HCT116 (cell line): Measurements from ENCODE around the gene OR8D4.

Experiments used
- CBX3 ChIP-seq: IDR thresholded peaks from 2 replicates; pipeline ENCODE4 v1.6.1; 2012; ENCODE audit warnings: low read depth
- CEBPB ChIP-seq: IDR thresholded peaks from 2 replicates; pipeline ENCODE4 v1.6.1; 2012; ENCODE audit warnings: low read depth
- EGR1 ChIP-seq: IDR thresholded peaks from 2 replicates; pipeline ENCODE4 v1.6.1; 2012; ENCODE audit warnings: low read depth
- ELF1 ChIP-seq: IDR thresholded peaks from 2 replicates; pipeline ENCODE4 v1.6.1; 2012; ENCODE audit warnings: low read depth, borderline replicate concordance
- EZH2 ChIP-seq: fragments of 200-600 bp; sonication (generic); IDR thresholded peaks from 2 replicates; pipeline ENCODE4 v1.6.1; 2017; ENCODE audit warnings: antibody characterized with exemption, mixed run types
- POLR2A ChIP-seq: IDR thresholded peaks from 2 replicates; pipeline ENCODE4 v1.7.0; 2011; ENCODE audit warnings: borderline replicate concordance; ENCODE audit not compliant: insufficient read depth, insufficient read length; ENCODE audit errors: extremely low read depth
- POLR2AphosphoS5 ChIP-seq: IDR thresholded peaks from 2 replicates; pipeline ENCODE4 v1.6.1; 2011; ENCODE audit warnings: mild to moderate bottlenecking, low read depth, low read length, moderate library complexity
- RAD21 ChIP-seq: IDR thresholded peaks from 2 replicates; pipeline ENCODE4 v1.6.1; 2012; ENCODE audit warnings: low read depth, mild to moderate bottlenecking
- SP1 ChIP-seq: IDR thresholded peaks from 2 replicates; pipeline ENCODE4 v1.6.1; 2012; ENCODE audit warnings: low read depth
- YY1 ChIP-seq: IDR thresholded peaks from 2 replicates; pipeline ENCODE4 v1.6.1; 2011; ENCODE audit warnings: low read length, low read depth, moderate library complexity, mild to moderate bottlenecking; ENCODE audit not compliant: insufficient replicate concordance; ENCODE audit errors: extremely low read depth
- TF ChIP-seq, protein P1 (sequence below), 3 experiments: fragments of 200-600 bp in 1 of 3; sonication (generic) in 1 of 3; IDR thresholded peaks in 2 of 3; conservative IDR thresholded peaks in 1 of 3; 2 replicates each; pipeline ENCODE4 v1.5.1; 2012 to 2017; ENCODE audit warnings: low read depth in 2 of 3, low read length in 2 of 3, antibody characterized with exemption in 1 of 3, borderline replicate concordance in 1 of 3, control low read depth in 1 of 3, mild to moderate bottlenecking in 1 of 3, mixed read lengths in 1 of 3, mixed run types in 1 of 3, moderate library complexity in 1 of 3; ENCODE audit not compliant: insufficient read depth in 1 of 3
- TF ChIP-seq, protein P2 (sequence below): IDR thresholded peaks from 2 replicates; pipeline ENCODE4 v1.6.1; 2012
- TF ChIP-seq, protein P3 (sequence below): IDR thresholded peaks from 2 replicates; pipeline ENCODE4 v1.6.1; 2012; ENCODE audit warnings: low read depth

DNA sequence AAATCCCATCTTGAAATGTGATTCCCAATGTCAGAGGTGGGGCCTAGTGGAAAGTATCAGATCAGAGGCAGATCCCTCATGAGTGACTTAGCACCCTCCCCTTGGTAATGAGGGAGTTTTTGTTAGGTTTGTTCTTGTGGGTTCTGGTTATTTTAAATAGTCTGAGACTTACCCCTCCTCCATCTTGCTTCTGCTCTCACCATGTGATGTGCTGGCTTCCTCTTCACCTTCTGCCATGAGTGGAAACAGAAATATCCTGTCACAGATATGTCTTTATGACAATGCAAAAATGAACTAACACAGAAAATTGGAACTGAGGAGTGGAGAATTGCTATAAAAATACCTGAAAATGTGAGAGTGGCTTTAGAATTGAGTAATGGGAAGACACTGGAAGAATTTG, 49.6 kb upstream of the OR8D4 start:
- TF ChIP-seq, protein P1, sequence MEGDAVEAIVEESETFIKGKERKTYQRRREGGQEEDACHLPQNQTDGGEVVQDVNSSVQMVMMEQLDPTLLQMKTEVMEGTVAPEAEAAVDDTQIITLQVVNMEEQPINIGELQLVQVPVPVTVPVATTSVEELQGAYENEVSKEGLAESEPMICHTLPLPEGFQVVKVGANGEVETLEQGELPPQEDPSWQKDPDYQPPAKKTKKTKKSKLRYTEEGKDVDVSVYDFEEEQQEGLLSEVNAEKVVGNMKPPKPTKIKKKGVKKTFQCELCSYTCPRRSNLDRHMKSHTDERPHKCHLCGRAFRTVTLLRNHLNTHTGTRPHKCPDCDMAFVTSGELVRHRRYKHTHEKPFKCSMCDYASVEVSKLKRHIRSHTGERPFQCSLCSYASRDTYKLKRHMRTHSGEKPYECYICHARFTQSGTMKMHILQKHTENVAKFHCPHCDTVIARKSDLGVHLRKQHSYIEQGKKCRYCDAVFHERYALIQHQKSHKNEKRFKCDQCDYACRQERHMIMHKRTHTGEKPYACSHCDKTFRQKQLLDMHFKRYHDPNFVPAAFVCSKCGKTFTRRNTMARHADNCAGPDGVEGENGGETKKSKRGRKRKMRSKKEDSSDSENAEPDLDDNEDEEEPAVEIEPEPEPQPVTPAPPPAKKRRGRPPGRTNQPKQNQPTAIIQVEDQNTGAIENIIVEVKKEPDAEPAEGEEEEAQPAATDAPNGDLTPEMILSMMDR (IDR thresholded peaks at IDR 0.05 in 2 of 3, conservative IDR thresholded peaks at IDR 0.05 in 1 of 3; ENCODE audit: borderline replicate concordance in 1 of 3, insufficient read depth in 1 of 3, low read depth in 2 of 3, low read length in 2 of 3) = no peak
- TF ChIP-seq EGR1 (no peak), POLR2AphosphoS5 (no peak), SP1 (no peak), EZH2 (no peak), ELF1 (no peak), CEBPB (no peak), POLR2A (no peak), YY1 (no peak), RAD21 (no peak), CBX3 (no peak)
- TF ChIP-seq, protein P2, sequence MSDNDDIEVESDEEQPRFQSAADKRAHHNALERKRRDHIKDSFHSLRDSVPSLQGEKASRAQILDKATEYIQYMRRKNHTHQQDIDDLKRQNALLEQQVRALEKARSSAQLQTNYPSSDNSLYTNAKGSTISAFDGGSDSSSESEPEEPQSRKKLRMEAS = no peak
- TF ChIP-seq, protein P3, sequence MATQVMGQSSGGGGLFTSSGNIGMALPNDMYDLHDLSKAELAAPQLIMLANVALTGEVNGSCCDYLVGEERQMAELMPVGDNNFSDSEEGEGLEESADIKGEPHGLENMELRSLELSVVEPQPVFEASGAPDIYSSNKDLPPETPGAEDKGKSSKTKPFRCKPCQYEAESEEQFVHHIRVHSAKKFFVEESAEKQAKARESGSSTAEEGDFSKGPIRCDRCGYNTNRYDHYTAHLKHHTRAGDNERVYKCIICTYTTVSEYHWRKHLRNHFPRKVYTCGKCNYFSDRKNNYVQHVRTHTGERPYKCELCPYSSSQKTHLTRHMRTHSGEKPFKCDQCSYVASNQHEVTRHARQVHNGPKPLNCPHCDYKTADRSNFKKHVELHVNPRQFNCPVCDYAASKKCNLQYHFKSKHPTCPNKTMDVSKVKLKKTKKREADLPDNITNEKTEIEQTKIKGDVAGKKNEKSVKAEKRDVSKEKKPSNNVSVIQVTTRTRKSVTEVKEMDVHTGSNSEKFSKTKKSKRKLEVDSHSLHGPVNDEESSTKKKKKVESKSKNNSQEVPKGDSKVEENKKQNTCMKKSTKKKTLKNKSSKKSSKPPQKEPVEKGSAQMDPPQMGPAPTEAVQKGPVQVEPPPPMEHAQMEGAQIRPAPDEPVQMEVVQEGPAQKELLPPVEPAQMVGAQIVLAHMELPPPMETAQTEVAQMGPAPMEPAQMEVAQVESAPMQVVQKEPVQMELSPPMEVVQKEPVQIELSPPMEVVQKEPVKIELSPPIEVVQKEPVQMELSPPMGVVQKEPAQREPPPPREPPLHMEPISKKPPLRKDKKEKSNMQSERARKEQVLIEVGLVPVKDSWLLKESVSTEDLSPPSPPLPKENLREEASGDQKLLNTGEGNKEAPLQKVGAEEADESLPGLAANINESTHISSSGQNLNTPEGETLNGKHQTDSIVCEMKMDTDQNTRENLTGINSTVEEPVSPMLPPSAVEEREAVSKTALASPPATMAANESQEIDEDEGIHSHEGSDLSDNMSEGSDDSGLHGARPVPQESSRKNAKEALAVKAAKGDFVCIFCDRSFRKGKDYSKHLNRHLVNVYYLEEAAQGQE = no peak
